Hindlimb muscle (tissue), 1 donor: Measurements from ENCODE around the gene A2M. TPM values are rescaled to one million over a fixed set of nuclear protein-coding genes. Genes with fewer than 3 reads are reported as not detected.

Source experiments
- DNase-seq: peaks from one replicate; pipeline ENCODE4 v3.0.0-alpha.2; 2013
- polyA plus RNA-seq: library from polyadenylated mRNA; unstranded; fragments of 120-200 nt; gene quantifications from one replicate; pipeline ENCODE4 v1.2.1, GENCODE V29; 2013; ENCODE audit not compliant: insufficient read length

The A2M gene
- polyA plus RNA-seq, 1 donor, result 362 TPM

DNA sequence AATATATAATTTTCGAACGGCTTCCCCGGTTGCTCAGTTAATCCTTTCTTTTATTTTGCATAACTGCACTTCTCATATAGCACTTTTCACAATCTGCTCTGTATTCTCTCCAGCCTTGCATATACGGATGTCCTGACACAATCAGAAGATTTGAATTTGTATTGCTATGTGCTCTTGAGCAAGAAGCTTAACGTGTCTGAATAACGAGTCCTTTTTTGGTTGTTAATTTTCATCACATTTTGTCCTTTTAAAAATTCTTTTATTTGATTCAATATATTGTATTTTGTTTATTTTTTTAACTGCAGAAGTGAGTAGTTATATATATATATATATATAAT, 17.6 kb downstream of the A2M start:
- DNase-seq, result no peak

DNA sequence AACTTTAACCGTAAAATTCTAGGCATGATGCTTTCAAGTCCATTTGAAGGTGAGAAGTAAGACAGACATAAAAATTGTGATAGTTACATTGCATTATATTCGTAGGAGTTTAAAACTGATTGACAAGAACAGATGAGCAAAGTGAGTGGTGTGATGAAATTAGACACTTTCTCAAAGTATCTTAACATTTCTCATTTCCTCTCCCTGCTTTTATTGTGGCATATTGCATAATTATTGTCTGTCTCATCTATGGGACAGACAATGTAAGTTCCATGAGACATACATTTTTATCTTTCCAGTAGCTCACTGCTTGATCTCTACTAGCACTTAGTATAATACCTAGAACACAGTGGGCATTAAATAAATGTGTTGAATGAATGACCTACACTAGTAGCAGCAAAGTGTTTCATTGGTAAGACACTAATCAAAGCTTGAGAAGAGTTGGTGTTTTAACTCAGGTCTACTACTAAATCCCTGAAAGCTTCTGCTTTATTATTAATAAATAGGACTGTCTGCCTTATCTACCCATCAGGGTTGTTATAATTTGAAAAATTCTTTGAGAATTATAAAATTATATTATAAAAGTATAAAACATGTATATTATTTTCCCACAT, 19.0 kb downstream of the A2M start:
- DNase-seq, result no peak

DNA sequence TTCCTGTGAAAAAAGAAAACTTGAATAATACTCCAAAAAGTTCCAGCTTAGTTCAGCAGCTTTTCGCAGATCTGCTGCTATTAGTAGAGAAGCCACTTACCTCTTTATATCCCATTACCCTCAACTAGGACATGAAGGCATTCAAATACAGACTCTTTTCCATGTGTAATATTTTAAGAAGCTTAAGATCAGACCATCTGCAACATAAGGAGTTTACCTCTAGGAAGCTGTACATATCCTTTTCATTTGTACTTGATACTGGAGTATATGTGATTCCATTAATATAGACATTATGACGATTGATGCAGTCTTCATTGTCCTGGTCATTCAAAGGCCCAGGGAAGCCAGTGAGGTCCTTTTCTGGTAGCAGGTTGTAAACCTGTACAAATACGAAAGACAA, 20.4 kb downstream of the A2M start:
- no peak for DNase-seq

DNA sequence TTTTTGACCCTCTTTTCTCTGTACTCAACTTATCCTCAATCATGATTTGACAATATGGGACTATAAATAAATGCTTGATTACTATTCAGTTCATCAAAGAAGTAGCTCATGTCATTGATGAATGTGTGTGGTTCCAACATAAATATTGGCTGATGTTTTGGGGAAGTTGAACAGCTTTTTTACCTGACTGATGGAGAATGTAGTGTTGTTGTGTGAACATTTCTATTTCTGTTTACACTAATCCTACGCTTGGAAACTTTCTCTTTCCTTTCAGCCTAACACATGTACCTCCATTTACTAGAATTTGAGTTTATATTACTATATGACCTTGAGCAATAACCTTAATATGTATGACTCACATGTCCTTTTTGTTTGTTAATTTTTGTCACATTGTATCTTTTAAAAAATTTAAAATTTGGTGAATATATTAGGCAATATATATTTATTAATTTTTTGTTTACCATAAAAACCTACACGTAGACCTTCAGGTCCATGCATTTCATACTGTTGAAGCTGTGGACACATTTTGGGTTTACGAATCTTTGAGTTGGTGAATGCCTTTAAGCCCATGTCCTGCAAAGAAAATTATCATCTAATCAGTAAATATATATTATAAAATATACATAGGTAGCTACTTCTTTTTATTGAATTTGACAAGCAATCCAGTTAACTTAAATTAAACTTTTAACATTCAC, 21.1 kb downstream of the A2M start:
- DNase-seq, result no peak

DNA sequence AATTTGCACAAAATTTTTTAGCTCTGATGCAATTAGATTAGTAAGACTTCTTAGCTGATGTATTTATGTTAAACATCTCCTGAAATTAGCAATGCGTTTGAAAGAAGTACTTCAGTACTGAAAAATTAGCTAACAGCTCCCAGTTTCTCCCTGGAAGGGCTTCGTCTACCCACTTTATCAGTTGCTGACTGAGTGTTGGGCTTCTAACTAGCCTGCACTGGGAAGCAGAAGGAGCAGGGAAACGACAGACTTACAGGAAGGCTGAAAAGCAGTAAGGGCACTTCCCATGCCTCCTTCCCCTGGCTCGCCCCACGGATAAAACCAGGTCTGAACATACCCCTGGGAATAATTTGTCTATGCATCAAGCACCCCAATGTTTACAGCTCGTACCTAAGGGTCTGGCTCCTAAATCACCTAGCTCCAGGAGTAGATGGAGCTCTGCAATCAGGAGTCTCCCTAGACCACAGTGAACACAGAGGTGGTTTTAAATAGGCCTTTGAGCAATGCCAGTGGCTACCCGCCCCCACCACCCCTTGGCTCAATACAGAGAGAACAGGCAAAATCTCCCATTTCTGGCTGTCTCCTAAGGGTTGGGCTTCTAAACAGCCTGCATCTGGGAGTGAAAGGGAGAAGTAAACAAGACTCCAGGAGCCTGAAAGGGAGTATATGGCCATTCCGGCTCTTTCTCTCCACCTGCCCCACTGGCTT, 23.7 kb downstream of the A2M start:
- DNase-seq, result no peak

DNA sequence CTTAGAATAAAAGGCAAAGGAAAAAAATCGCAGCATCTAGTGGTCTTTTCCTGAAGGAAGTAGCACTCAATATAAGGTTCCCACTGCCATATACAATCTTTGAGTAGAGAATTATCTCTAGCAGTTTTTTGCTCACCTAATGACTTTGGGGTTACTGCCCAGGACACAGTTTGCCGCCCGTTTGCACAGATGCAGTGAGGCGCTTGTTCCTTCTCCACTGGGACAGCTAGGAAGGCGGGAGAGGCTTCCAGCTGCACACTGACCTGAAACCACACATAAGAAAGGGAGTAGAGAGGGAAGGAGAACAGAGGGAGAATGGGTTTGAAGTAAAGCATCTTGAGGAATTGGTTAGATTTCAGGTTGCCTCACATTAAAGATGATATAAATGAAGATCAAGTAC, 25.5 kb downstream of the A2M start:
- DNase-seq, result no peak

DNA sequence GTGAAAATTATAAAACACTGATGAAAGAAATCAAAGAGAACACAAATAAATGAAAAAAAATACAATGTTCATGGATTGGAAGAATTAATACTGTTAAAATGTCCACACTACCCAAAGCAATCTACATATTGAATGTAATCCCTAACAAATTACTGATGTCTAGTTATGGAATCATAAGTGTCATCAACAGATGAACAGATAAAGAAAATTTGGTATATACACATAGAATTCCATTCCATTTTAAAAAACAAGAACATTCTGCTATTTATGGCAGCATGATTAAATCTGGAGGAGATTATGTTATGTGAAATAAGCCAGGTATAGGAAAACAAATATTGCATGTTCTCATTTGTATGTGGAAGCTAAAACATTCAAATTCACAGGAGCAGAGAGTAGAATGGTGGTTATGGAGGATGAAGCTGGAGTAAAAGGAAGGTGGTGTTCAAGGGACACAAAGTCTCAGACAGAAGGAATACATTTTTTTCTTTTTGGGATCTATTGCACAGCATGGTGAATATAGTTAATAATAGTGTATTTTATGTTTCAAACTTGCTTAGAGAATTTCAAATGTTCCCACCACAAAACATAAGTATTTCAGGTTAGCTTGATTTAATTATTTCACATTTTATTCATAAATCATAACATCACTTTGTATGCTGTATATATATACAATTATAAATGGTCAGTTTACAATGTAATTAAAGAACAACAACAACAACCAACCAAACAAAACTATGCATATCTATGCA, 28.5 kb downstream of the A2M start:
- DNase-seq, result no peak

DNA sequence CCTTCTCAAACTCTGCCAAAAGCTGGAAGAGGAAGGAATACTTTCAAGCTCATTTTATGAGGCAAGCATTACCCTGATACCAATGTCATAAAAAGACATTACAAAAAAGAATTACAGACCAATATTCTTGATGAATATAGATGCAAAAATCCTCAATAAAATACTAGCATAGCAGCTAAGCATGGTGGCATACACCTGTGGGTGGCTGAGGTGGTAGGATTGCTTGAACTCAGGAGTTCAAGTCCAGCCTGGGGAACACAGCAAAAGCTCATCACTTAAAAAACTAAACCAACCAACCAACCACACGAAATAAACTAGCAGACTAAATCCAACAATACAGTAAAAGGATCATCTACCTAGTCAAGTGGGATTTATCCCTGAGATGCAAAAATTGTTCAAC, 29.6 kb downstream of the A2M start:
- DNase-seq, result no peak

DNA sequence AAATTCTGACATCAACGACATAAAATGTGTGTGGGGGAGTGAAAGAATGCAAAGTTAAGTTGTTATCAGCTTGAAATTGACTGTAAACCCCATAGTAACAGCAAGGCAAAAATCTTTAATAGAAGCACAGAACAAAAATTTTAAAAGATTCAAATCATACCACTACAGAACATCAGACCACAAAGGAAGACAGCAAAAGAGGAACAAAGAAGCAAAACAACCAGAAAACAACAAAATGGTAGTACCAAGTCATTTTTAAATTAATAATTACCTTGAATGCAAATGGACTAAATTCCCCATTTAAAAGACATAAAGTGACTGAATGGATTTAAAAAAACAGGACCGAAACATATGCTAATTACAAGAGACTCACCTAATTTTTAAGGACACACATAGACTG, 31.3 kb downstream of the A2M start:
- no peak for DNase-seq

DNA sequence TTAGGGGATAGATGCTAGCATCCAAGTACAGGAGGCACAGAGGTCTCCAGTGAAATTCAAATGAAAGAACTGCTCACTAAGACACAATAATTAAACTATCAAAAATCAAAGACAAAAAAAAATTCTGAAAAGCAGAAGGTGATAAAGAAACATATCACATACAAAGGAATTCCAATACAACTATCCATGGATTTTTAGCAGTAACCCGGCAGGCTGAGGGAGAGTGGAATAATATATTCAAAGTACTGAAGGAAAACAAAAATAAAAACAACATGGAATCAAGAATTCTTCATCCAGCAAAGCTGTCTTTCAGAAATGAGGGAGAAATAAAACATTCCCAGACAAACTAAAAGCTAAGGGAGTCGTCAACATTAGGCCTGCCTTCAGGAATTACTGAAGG, 31.9 kb downstream of the A2M start:
- DNase-seq, result no peak

DNA sequence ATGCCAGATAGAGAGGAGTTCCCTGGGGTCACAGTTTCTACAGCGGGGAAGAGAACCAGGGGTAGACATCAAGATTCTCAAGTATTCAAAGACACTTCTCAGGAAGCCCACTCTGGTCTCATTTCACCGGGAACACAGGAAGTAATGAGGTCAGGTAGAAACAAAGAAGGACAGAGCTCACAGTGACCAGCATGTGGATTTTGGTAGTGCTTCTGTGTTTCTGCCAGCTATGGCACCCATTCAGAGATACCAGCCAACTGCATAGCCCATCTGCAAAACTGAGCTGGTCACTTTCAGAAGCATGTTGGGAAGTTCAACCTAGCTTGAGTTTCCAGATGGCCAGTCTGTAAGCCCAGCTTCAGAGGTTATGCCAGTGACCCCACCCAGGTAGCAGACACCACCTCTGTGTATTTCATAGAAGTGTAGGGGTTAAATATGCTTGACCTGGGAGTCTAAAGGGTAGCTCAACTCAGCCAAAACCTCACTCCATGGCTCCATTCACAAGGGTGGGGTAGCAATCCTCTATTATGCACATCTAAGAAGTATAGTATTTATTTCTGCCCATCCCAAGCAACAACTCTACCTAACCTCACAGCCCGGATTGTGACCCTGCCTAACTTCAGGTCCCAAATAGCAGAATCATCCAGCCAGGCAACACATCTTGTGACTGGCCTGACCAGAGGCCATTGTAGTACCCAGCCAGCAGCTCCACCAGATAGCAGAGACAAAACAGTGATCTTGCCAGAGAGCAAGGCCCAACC, 33.9 kb downstream of the A2M start:
- DNase-seq, result no peak

DNA sequence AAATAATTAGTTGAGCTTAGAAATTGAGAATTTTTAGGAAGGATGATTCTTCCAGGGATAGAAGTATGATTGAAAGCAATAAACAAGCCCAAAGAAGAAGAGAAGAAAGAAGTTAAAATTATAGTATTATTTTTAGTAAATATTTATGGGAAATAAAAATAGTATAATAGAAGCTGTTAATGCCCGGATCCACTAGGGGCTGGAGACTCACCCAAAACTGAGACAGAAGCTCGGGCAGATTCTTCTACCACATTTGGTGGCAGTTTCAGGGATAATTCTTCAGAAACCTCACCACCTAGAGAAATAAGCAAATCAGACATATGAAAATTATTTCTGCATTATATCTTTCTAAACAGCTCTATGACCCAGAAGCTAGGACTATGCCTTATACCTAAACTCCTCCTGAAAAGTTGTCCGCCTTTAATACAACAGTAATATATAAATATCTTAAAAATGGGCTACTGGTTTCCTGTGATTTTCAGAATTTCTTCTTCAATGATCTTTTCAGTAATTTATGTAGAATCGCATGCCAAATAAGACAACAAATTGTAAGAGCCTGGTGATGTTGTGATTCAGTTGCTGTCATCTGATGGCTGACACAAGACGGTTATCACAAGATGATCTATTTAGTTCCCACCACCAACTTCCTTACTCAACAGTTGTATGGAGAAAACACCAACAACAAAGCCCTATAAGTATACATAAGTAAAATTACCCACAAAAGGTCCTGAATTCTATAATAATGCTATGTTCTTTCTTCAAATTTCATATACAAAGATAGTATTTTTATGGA, 35.6 kb downstream of the A2M start:
- no peak for DNase-seq

DNA sequence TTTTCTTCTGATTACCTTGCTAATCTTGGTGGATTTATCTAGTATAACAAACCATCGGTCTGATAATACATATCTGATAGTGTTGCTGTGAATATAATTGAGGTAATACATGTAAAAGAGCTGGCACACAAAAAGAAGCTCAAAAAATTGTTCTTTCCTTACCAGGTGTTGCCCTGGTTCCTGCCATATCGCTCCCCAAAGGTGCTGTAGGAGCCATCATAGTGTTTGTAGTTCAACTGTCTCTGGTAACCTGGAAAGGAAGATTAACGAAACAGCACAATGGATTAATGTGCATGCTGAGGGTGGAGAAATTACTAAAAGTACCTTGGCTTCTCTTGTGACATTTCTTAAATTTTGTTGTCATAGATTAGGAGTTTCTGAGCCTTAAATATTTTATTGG, 36.6 kb downstream of the A2M start:
- no peak for DNase-seq

DNA sequence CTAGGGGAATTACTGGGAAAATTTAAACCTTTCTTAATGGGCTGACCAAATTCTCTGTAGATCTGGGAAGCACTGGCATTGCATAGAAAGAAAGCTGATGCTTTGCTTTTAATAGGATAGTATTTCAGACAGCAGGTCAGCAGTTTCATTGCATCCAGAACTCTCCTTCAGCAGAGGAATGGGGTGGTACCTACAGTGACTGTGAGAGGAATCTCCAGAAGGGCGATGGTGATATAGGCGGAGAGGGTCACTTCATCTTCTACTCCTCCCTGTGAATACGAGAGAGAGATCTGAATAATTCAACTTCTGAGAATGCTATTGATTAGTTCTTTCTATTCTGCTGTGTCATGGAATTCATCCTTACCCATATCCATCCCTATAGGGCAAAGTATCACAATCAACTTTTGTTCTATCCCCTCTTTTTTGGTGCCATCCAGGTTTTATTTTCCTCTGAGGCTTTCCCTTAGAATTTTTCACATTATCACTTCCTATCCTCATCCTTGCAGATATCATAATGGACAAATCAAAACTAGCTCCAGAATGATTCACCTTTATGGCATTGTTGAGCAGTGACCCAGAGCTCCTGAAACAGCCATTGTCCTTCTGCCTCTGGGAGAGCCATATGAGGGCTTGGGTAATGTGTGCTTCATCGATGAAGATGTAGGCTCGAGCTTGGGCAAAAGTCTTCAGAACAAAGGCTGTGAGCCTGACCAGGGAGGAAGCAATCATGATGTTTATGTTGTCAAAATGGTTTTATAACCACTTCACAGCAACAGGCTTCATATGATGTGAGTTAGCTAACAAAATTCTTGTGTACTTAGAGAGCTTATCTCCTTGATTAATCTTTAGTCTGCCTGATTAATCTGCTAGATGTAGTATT, 38.3 kb downstream of the A2M start:
- no peak for DNase-seq

DNA sequence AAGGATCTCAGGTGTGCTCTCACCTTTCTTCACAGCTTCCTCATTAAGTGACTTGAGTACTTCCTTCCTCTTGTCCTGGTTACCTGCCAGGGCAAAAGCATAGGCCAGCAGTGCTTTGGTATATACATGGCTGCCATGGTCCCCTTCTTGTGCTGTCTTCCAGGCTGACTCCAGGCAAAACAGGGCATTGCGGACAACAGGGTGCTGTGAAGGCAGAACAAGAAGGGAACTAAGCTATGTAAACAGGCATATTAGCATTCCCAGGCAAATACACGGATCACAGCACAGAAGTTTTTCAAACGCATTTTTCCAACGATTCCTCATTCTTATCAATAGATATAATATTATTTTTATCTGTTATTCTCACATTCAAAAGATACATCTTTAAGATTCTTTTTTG, 39.0 kb downstream of the A2M start:
- DNase-seq, result no peak

DNA sequence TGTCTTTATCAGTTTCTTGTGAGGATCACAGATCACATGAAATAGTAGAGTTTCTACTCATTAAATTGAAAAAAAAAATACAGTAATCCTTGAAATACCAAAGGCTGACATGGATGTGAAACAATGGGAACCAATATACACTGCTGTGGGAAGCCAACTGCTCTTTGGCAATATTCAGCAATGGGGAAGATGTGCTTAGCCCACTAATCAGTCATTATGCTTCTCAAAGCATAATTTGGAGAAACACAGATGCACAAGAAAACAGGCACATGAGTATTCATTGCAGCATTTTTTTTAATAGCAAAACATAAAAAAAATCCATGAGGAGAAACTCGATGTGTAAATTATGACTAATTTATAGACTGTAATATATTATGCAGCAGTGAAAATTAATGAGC, 40.6 kb downstream of the A2M start:
- DNase-seq, result no peak

DNA sequence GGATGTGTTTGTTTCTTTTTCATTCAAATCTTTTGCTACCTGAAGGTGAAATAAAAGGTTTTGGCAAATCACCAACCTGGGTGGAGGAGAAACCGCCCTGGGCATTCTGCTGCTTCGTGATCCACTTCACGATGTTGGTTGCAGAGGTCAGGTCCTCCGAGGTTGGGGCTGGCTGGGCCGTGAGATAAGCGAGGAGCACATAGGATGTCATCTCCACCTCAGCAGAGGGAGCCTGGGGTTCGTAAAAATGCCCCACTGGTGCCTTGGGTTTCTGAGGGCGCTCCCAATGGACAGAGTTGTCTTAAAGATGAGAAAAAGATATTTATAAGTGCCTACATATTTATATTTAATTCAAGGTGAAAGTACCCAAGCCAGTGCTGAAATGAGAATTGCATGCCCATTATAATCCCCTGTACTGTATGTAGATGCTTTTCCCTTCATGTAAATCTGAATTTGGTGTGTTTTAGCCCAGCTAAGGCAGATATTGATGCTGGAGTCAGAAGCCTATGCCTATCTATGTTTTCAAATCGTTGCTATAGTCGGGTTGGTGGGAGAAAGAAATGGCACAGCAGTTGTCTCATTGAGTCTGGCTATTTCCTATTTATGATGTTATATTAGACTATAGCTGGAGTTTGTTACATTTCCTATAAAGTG, 41.1 kb downstream of the A2M start:
- no peak for DNase-seq

DNA sequence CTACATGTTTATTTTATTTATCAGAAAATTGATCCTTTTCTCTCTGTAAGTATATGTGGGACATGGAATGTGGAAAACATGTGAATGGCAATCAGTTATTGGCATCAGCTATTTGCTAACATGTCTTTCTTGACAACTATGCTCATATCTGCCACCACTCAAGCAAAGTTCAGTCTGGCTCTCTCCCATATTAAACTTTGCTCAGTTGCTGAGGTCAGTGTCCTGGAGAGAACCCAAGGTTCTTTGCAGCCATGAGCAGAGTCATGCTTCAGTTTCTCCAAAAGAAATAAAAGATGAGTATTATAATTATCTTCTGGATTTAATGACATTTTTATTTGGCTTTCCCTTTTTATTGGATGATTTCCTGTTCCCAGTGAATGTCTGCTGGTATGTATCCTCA, 42.6 kb downstream of the A2M start:
- DNase-seq, result no peak

DNA sequence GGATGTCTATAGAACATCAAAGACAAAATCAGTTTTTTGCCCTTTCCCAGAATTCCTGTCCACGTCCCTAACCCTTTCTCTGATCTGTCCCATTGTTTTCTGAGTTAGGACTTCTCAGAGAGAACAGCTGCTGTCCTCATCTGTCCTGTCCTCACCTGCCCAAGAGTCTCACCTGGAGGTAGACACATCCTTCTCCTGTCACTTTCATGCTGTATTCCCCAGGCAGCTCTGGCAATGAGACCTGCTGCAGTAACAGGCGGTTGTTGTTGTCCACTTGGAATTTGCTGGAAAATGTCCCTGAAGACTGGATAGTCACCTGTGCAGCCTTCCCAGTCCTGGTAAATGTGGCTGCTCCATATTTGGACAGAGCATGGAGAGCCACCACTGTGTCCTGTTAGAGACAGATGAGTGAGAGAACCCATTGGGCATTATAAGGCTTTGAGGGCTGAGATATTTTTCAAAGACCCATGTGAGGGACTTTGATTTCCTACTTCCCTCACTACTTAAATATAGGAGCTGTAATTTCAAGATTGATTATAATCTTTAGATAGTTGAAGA, 43.2 kb downstream of the A2M start:
- no peak for DNase-seq

DNA sequence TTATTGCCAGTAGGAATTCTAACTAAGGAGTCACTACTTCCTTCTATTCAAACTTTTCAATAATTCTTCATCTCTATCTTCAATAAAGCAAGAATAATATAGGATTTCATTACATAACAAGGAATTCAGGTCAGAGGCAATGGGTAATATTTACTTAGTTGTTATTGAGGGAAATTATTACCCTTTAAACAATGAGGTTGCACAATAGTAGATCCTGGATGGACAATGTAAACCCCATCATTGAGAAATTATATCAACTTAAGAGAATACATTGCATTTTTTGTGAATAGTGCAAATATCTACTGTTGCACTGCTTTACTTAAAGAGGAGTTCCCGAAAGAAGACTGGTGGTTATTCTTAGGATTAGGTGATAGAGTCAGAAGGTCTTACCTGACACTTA, 43.8 kb downstream of the A2M start:
- DNase-seq, result no peak
